Nephron progenitor cell (in vitro differentiated cells): ENCODE data around the gene SMC6.

Source experiments
- DNase-seq: peaks from one replicate; pipeline ENCODE4 v3.0.0; 2021
- H3K27ac Mint-ChIP-seq: 2 replicates; pipeline ENCODE4 v1.8.0; 2021; ENCODE audit warnings: mild to moderate bottlenecking, moderate library complexity, mixed read lengths
- H3K27me3 Mint-ChIP-seq: 2 replicates; pipeline ENCODE4 v1.8.0; 2021; ENCODE audit warnings: mild to moderate bottlenecking, low read depth, mixed read lengths; ENCODE audit not compliant: poor library complexity
- H3K36me3 Mint-ChIP-seq: 2 replicates; pipeline ENCODE4 v1.8.0; 2021; ENCODE audit warnings: low read depth, mixed read lengths
- H3K4me1 Mint-ChIP-seq: 2 replicates; pipeline ENCODE4 v1.8.0; 2021; ENCODE audit warnings: mixed read lengths
- H3K4me3 Mint-ChIP-seq: 2 replicates; pipeline ENCODE4 v1.8.0; 2021; ENCODE audit warnings: mild to moderate bottlenecking, moderate library complexity, mixed read lengths
- H3K9me3 Mint-ChIP-seq: 2 replicates; pipeline ENCODE4 v1.8.0; 2021; ENCODE audit warnings: mild to moderate bottlenecking, moderate library complexity, mixed read lengths
- TF ChIP-seq, protein P1 (sequence below): fragments of 200-600 bp; sonication (generic); IDR thresholded peaks from 2 replicates; pipeline ENCODE4 v1.5.0; 2021; ENCODE audit warnings: antibody characterized with exemption

SMC6 gene

DNA sequence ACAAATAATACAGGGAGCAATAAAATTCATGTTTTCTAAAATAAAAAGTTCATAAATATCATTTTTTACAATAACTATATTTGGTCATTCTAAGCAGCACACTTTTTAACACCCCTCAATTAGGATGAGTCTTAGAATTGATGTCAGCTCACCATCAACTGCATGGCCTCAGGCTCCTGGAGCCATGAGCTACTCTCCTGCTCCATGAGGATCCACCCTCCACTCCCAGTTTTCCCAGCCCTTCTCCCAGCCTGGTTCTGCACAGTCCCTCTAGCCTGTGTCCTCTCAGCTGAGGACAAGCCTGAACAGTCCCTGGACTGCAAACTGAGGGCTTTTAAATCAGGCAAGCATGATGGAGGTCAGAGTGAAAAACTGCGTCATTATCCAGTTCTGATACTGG, 89.1 kb downstream of the SMC6 start:
- peak overlapping the region; percentile 40 for H3K27ac Mint-ChIP-seq
- DNase-seq, result no peak

DNA sequence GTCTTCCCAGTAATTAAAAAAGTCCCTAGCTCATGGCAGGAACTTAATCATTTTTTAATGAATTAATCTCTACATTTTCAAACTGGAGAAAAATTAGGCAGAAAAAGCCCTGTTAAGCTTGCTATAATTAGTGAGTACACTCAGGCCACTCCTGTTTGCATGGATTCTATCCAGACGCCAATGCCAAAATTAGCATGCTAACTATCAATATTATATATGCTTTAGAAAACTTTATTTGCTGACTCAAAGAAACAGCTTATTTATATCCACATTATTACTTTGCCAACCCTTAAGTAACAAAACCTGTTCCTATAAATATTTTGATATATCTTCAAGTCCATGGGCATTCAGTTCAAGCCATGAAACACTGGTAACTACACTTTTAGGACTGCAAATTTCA, 90.9 kb downstream of the SMC6 start:
- Mint-ChIP-seq H3K4me1 (no peaks in the 10 kb centered on the region), H3K9me3 (no peaks in the 10 kb centered on the region), H3K27ac (no peak overlapping the region), H3K27me3 (no peaks in the 10 kb centered on the region), H3K36me3 (peaks cover 39% of the 10 kb centered on the region), H3K4me3 (no peak overlapping the region)
- DNase-seq, result no peak
- TF ChIP-seq, protein P1, sequence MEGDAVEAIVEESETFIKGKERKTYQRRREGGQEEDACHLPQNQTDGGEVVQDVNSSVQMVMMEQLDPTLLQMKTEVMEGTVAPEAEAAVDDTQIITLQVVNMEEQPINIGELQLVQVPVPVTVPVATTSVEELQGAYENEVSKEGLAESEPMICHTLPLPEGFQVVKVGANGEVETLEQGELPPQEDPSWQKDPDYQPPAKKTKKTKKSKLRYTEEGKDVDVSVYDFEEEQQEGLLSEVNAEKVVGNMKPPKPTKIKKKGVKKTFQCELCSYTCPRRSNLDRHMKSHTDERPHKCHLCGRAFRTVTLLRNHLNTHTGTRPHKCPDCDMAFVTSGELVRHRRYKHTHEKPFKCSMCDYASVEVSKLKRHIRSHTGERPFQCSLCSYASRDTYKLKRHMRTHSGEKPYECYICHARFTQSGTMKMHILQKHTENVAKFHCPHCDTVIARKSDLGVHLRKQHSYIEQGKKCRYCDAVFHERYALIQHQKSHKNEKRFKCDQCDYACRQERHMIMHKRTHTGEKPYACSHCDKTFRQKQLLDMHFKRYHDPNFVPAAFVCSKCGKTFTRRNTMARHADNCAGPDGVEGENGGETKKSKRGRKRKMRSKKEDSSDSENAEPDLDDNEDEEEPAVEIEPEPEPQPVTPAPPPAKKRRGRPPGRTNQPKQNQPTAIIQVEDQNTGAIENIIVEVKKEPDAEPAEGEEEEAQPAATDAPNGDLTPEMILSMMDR, result no peak

More for the DNA sequence above, 89.1 kb downstream of the SMC6 start:
- Mint-ChIP-seq H3K4me1 (no peaks in the 10 kb centered on the region), H3K27me3 (no peaks in the 10 kb centered on the region), H3K9me3 (no peaks in the 10 kb centered on the region), H3K4me3 (no peak overlapping the region), H3K36me3 (peaks cover 55% of the 10 kb centered on the region)
- TF ChIP-seq, protein P1, result no peak

DNA sequence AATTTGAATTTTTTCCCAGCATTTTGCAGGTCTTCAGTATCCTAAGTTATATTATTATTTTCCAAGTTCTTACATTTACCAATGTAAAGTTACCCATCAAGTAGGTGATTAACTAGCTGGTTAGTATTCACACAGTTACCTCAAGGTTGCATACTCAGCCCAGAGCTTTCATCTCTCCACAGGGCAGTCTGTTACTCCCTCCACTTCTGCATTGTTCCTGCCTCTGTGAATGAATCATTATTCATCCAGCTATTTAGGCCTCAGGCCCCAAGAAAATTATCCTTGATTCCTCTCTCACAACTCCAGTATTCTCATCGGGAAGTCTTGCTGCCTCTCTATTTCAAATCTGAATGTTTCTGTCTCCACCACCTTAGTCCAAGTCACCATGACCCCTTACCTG, 92.2 kb downstream of the SMC6 start:
- no peaks in the 10 kb centered on the region for H3K9me3 Mint-ChIP-seq
- no peaks in the 10 kb centered on the region for H3K27me3 Mint-ChIP-seq
- no peak overlapping the region for H3K4me3 Mint-ChIP-seq
- DNase-seq, result no peak
- H3K27ac Mint-ChIP-seq, result peak overlapping the region; percentile 13
- peaks cover 38% of the 10 kb centered on the region for H3K36me3 Mint-ChIP-seq
- no peaks in the 10 kb centered on the region for H3K4me1 Mint-ChIP-seq
- TF ChIP-seq, protein P1, result no peak

DNA sequence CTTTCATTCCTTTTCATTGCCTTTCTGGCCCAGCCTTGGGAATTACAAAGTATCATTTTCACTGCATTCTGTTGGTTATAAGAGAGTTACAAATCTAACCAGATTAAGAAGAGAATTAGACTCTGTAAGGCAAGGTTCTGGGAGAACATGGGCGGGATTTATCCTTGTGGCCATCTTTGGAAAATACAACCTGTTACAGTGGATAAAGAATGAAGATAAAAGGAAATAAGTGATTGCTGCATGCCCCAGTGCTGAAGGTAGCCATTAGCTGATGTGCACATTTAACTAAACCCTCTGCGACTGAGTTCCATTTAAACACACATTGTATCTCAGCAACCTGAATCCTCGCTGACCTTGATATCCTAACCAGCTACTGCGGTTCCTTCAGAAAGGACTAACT, 93.4 kb downstream of the SMC6 start:
- Mint-ChIP-seq H3K9me3 (no peaks in the 10 kb centered on the region), H3K4me3 (no peak overlapping the region), H3K27ac (no peak overlapping the region), H3K36me3 (peaks cover 29% of the 10 kb centered on the region), H3K27me3 (no peaks in the 10 kb centered on the region), H3K4me1 (no peaks in the 10 kb centered on the region)
- TF ChIP-seq, protein P1, result no peak
- no peak for DNase-seq

DNA sequence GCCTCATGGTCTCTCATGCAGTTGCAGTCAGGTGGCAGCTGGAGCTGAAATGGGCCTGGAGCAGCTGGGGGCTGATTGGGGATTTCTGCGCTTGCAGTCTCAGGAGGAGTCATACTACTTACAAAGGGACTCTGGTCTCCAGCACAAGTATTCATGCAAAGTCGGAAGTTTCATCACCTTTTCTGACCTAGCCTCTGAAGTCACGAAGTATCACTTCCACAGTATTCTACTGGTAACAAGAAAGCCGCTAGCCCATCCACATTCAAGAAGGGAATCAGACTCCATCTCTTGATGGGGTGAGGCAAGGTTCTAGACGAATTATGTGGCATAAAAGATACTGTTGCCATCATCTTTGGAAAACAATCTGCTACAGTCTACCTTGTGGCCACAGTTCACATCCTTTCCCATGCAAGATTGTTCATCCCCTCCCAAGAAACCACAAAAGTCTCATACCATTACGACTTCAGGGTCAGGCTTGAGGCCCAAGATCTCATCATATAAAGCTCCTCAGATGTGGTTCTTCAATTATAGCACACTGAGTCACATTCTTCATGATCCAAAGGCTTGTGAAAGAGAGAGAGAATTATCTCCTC, 95.3 kb downstream of the SMC6 start:
- Mint-ChIP-seq H3K27ac (no peak overlapping the region), H3K27me3 (no peaks in the 10 kb centered on the region), H3K4me3 (no peak overlapping the region), H3K4me1 (no peaks in the 10 kb centered on the region), H3K36me3 (peaks cover 17% of the 10 kb centered on the region), H3K9me3 (no peaks in the 10 kb centered on the region)
- no peak for DNase-seq
- TF ChIP-seq, protein P1, result no peak

DNA sequence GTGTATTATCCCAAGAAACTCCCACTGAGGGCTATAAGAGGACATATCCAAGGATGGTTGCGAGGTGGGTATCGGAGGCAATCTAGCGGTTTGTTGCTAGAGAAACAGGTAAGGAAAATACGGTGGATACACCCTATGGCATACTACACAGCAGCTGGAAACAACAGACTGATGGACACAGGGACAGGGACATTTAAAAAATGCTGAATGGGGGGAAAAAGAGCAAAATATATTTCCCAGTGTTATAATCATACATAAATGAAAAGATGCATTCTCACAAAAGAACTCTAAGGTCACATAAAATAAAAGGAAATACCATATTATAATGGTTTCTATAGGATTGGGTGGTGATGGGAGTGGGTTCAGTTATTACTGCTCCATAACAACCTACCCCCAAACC, 95.9 kb downstream of the SMC6 start:
- Mint-ChIP-seq H3K27ac (no peak overlapping the region), H3K9me3 (no peaks in the 10 kb centered on the region), H3K27me3 (no peaks in the 10 kb centered on the region), H3K4me3 (no peak overlapping the region), H3K36me3 (peaks cover 11% of the 10 kb centered on the region), H3K4me1 (no peaks in the 10 kb centered on the region)
- TF ChIP-seq, protein P1, result no peak
- DNase-seq, result no peak
